ENCODE data around the gene SHISAL2B. TPM values are rescaled to one million over a fixed set of nuclear protein-coding genes. Genes with fewer than 3 reads are reported as not detected.
A peak's percentile ranks its signal among the peaks of the same experiment; 100 is the strongest.

SHISAL2B gene
- total RNA-seq = not detected

GRCh38 chr5:64690417-64691151, at the start of gene SHISAL2B:
TSS of gene SHISAL2B (plus strand) at chr5:64690503. CDS start at chr5:64690624, 121 bp downstream.
- peaks cover 0 to 33% (median 4%) of the 10 kb centered on the region in 4 donors for H3K27me3 ChIP-seq
- no peaks in the 10 kb centered on the region for H3K9me3 ChIP-seq
- H3K36me3 ChIP-seq = no peaks in the 10 kb centered on the region
- intact Hi-C loops (cut with DNase I) = no loop called here
- H3K4me1 ChIP-seq = peaks cover 7 to 15% (median 11%) of the 10 kb centered on the region in 4 donors
- DNase-seq (ENCODE audit: extremely low spot score) = no peak
- under 1% methylated on average over 47 of the region's 71 CpGs for WGBS
- TF ChIP-seq POLR2AphosphoS5 (IDR thresholded peaks at IDR 0.05) (no peak), POLR2A (IDR thresholded peaks at IDR 0.05; ENCODE audit: low read depth) (no peak), CTCF (IDR thresholded peaks at IDR 0.05) (no peak), EP300 (IDR thresholded peaks at IDR 0.05) (no peak)
- peak within 1 kb of the TSS; percentile 24 to 42 (median 33) for H3K4me3 ChIP-seq
- no peak within 1 kb of the TSS for H3K27ac ChIP-seq (replicated peaks in 1 of 4)

DNA sequence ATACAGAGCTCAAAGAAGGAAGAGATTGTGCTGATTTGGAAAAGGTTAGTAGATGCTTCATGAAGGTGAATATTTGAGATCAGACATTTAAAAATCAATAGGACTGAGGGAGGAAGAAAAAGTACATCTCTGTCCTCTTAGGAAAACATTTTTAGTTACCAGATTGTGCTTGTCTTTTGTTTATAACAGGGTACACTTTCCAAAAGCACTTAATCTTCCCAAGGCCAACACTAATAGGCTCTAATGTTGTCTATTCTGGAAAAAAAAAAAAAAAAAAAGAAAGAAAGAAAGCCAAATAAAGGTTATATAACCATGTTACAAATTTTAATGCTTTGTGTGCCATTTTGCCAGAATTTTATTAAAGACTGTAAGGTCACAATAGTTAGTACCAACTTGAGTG, 45.5 kb upstream of the SHISAL2B start:
- peaks cover 0 to 13% (median 3%) of the 10 kb centered on the region in 4 donors for H3K4me1 ChIP-seq
- TF ChIP-seq POLR2A (IDR thresholded peaks at IDR 0.05; ENCODE audit: low read depth) (no peak), POLR2AphosphoS5 (IDR thresholded peaks at IDR 0.05) (no peak), CTCF (IDR thresholded peaks at IDR 0.05) (no peak), EP300 (IDR thresholded peaks at IDR 0.05) (no peak)
- H3K36me3 ChIP-seq = no peaks in the 10 kb centered on the region
- DNase-seq (ENCODE audit: extremely low spot score) = no peak
- H3K4me3 ChIP-seq = no peak overlapping the region
- H3K27me3 ChIP-seq = no peaks in the 10 kb centered on the region
- no peaks in the 10 kb centered on the region for H3K9me3 ChIP-seq
- intact Hi-C loops (cut with DNase I) = no loop called here
- H3K27ac ChIP-seq (replicated peaks in 1 of 4) = no peak overlapping the region

DNA sequence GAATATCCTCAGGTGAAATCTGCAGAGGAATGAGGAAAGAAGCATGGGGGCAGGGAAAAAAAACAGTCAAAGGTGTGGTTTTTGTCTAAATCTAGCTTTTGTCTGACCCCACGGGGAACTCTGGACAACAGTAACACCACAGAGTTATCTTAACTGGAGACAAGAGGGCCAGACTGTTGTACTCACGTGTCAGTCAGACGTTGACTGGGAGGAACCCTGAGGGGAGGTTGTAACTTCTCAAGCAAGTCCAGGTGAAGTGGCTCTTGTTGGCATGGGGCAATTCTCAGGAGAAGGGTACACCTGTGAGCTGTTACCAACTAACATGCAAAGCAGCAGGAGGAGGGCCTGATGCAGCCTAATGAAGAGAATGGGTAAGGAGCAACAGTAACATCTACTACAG, 44.1 kb upstream of the SHISAL2B start:
- DNase-seq (ENCODE audit: extremely low spot score) = no peak
- intact Hi-C loops (cut with DNase I) = no loop called here
- no peaks in the 10 kb centered on the region for H3K27me3 ChIP-seq
- TF ChIP-seq CTCF (IDR thresholded peaks at IDR 0.05) = no peak
- TF ChIP-seq EP300 (IDR thresholded peaks at IDR 0.05) = no peak
- TF ChIP-seq POLR2AphosphoS5 (IDR thresholded peaks at IDR 0.05) = no peak
- no peak for TF ChIP-seq POLR2A (IDR thresholded peaks at IDR 0.05; ENCODE audit: low read depth)
- no peak overlapping the region for H3K4me3 ChIP-seq
- H3K4me1 ChIP-seq = peaks cover 0 to 13% (median 3%) of the 10 kb centered on the region in 4 donors
- H3K9me3 ChIP-seq = no peaks in the 10 kb centered on the region
- H3K27ac ChIP-seq (replicated peaks in 1 of 4) = no peak overlapping the region
- no peaks in the 10 kb centered on the region for H3K36me3 ChIP-seq
- WGBS = 79% methylated on average over 3 of the region's 3 CpGs

GRCh38 chr5:64649512-64649911, 40.8 kb upstream of the SHISAL2B start:
- Histone ChIP-seq H3K27me3 (no peaks in the 10 kb centered on the region), H3K27ac (replicated peaks in 1 of 4) (no peak overlapping the region), H3K4me3 (no peak overlapping the region), H3K4me1 (peaks cover 0 to 11% (median 3%) of the 10 kb centered on the region in 4 donors), H3K36me3 (no peaks in the 10 kb centered on the region), H3K9me3 (no peaks in the 10 kb centered on the region)
- DNase-seq (ENCODE audit: extremely low spot score) = no peak
- no peak for TF ChIP-seq EP300 (IDR thresholded peaks at IDR 0.05)
- no peak for TF ChIP-seq POLR2A (IDR thresholded peaks at IDR 0.05; ENCODE audit: low read depth)
- no peak for TF ChIP-seq POLR2AphosphoS5 (IDR thresholded peaks at IDR 0.05)
- no peak for TF ChIP-seq CTCF (IDR thresholded peaks at IDR 0.05)
- intact Hi-C loops (cut with DNase I) = no loop called here
- 63% methylated on average over 2 of the region's 2 CpGs for WGBS
